ENCODE results near the gene MVP. TPM values are rescaled to one million over a fixed set of nuclear protein-coding genes. Genes with fewer than 3 reads are reported as not detected.

The MVP gene
- total RNA-seq, 4 donors from 2014 or later = 82.2 to 162 (median 129) TPM

- Histone ChIP-seq H3K27me3 (peaks cover 34% of the 10 kb centered on the region), H3K27ac (no peak overlapping the region), H3K36me3 (no peaks in the 10 kb centered on the region), H3K9me3 (no peaks in the 10 kb centered on the region), H3K4me3 (no peak overlapping the region), H3K4me1 (no peaks in the 10 kb centered on the region)
- ATAC-seq = no peak
- WGBS, 2 donors (ENCODE audit: low coverage in 1 of 2) = 80 to 93% methylated on average over 2 to 3 of the region's 3 CpGs
- no peak for TF ChIP-seq CTCF (IDR thresholded peaks at IDR 0.05)
- no peak for TF ChIP-seq POLR2AphosphoS5 (IDR thresholded peaks at IDR 0.05)
- no peak for TF ChIP-seq EP300 (IDR thresholded peaks at IDR 0.05)
- no peak for TF ChIP-seq POLR2A (IDR thresholded peaks at IDR 0.05)
These were observed 73.3 kb downstream of the MVP start for GRCh38 chr16:29893553-29893952.

GRCh38 chr16:29894352-29894751 is 74.1 kb downstream of the MVP start:
- H3K27ac ChIP-seq = no peak overlapping the region
- WGBS, 2 donors (ENCODE audit: low coverage in 1 of 2) = 70 to 72% methylated on average over 3 to 4 of the region's 4 CpGs
- no peak for ATAC-seq
- H3K4me3 ChIP-seq = no peak overlapping the region
- TF ChIP-seq POLR2A (IDR thresholded peaks at IDR 0.05) (no peak), CTCF (IDR thresholded peaks at IDR 0.05) (no peak), POLR2AphosphoS5 (IDR thresholded peaks at IDR 0.05) (no peak), EP300 (IDR thresholded peaks at IDR 0.05) (no peak)
- peaks cover 0 to 6% (median 0%) of the 10 kb centered on the region in 3 donors for H3K4me1 ChIP-seq
- H3K36me3 ChIP-seq = no peaks in the 10 kb centered on the region
- no peaks in the 10 kb centered on the region for H3K9me3 ChIP-seq
- peaks cover 42% of the 10 kb centered on the region for H3K27me3 ChIP-seq

DNA sequence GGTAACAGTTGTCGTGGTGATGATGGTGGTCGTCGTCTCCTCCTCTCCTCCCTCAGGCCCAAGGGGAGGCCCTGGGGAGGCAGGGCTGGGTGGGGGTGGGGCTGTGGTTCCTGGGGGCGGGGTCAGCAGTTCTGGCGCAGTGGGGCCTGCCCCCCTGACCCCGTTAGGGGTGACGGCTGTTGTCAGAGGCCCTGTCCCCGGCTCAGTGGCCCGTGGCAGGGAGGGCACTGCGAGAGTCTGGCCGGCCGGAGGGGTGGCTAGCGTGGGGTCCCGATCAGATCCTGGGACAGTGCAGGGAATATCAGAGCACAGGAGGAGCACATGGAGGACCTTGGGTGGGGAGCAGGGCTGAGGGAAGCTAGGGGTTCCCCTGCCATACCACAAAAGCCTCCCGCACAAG is 76.6 kb downstream of the MVP start:
- Histone ChIP-seq H3K4me1 (peaks cover 0 to 23% (median 4%) of the 10 kb centered on the region in 3 donors), H3K4me3 (no peak overlapping the region), H3K36me3 (no peaks in the 10 kb centered on the region), H3K27me3 (peaks cover 61% of the 10 kb centered on the region), H3K9me3 (no peaks in the 10 kb centered on the region), H3K27ac (no peak overlapping the region)
- WGBS, 2 donors (ENCODE audit: low coverage in 1 of 2) = 47 to 93% methylated on average over 1 to 3 of the region's 15 CpGs
- TF ChIP-seq CTCF (IDR thresholded peaks at IDR 0.05) (no peak), EP300 (IDR thresholded peaks at IDR 0.05) (no peak), POLR2A (IDR thresholded peaks at IDR 0.05) (no peak), POLR2AphosphoS5 (IDR thresholded peaks at IDR 0.05) (no peak)
- no peak for ATAC-seq

DNA sequence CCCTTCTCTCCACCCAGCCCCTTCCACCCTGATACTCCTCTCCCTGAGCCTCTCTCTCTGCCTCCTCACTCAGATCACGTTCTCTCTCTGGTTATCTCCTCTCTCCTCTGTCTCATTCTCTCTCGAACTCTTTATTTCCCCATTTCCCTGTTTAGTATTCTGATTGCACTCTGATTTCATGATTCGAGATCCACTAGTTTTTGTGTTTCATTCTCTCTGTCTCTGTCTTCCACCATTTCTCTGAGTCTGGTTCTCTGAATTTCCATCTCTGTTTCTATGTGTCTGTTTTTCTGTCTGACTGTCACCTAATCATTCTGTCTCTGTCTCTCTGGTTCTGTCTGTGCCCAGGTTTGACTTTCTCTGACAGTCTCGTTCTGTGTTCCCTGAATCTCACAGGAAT is 77.1 kb downstream of the MVP start:
- ATAC-seq = no peak
- no peak overlapping the region for H3K4me3 ChIP-seq
- H3K27me3 ChIP-seq = peaks cover 62% of the 10 kb centered on the region
- WGBS, 2 donors (ENCODE audit: low coverage in 1 of 2) = 42 to 52% methylated on average over 4 of the region's 4 CpGs
- no peaks in the 10 kb centered on the region for H3K36me3 ChIP-seq
- peaks cover 0 to 23% (median 4%) of the 10 kb centered on the region in 3 donors for H3K4me1 ChIP-seq
- H3K27ac ChIP-seq = no peak overlapping the region
- TF ChIP-seq EP300 (IDR thresholded peaks at IDR 0.05) (no peak), POLR2A (IDR thresholded peaks at IDR 0.05) (no peak), POLR2AphosphoS5 (IDR thresholded peaks at IDR 0.05) (no peak), CTCF (IDR thresholded peaks at IDR 0.05) (no peak)
- H3K9me3 ChIP-seq = no peaks in the 10 kb centered on the region

Small RNAs within 50 kb of the gene (small RNA-seq; reads per million reads assigned to genes)
- gene AC009133.6 = 0 reads per million in 4 donors
- gene AC120114.4 = 0 reads per million in 4 donors

Other genes starting within 250 kb of the MVP start
- 1 to 10 TPM in 3 of 4 donors, not detected in 1; 1.2 to 2.3 (median 2.0) TPM for gene SPN, start 157.2 kb upstream of the MVP start, total RNA-seq
- gene QPRT, start 141.3 kb upstream of the MVP start, total RNA-seq = 1 to 10 TPM in 3 of 4 donors, under 1 TPM in 1; 0.62 to 6.7 (median 4.3) TPM
- gene C16orf54, start 74.5 kb upstream of the MVP start, total RNA-seq = 1 to 10 TPM in 2 of 4 donors, under 1 TPM in 2; 0.32 to 2.7 (median 1.3) TPM
- not detected for gene ZG16, start 42.2 kb upstream of the MVP start, total RNA-seq
- gene KIF22, start 29.7 kb upstream of the MVP start, total RNA-seq = 10 to 100 TPM in 3 of 4 donors, 1 to 10 TPM in 1; 9.4 to 17.3 (median 12.8) TPM
- gene MAZ, start 13.9 kb upstream of the MVP start, total RNA-seq = 100 to 1,000 TPM in 3 of 4 donors, 10 to 100 TPM in 1; 86.3 to 212 (median 116) TPM
- 10 to 100 TPM in 1 of 4 donors, 1 to 10 TPM in 3; 4.2 to 13.5 (median 6.0) TPM for gene PRRT2, start 8.3 kb upstream of the MVP start, total RNA-seq
- gene PAGR1, start 4.3 kb upstream of the MVP start, total RNA-seq = 10 to 100 TPM; 19.3 to 29.6 (median 20.2) TPM
- gene CDIPT, start 42.8 kb downstream of the MVP start, total RNA-seq = 100 to 1,000 TPM; 119 to 167 (median 130) TPM
- 1 to 10 TPM in 3 of 4 donors, not detected in 1; 1.1 to 1.6 (median 1.1) TPM for gene SEZ6L2, start 79.1 kb downstream of the MVP start, total RNA-seq
- under 1 TPM in 1 of 4 donors, not detected in 3; 0.42 TPM for gene ASPHD1, start 80.0 kb downstream of the MVP start, total RNA-seq
- gene KCTD13, start 105.8 kb downstream of the MVP start, total RNA-seq = 10 to 100 TPM; 12.0 to 30.7 (median 20.1) TPM
- gene TMEM219, start 141.6 kb downstream of the MVP start, total RNA-seq = 100 to 1,000 TPM in 2 of 4 donors, 10 to 100 TPM in 2; 89.1 to 131 (median 100) TPM
- 10 to 100 TPM; 38.4 to 62.1 (median 46.5) TPM for gene TAOK2, start 153.4 kb downstream of the MVP start, total RNA-seq
- 10 to 100 TPM; 25.6 to 31.4 (median 28.2) TPM for gene HIRIP3, start 175.2 kb downstream of the MVP start, total RNA-seq
- gene INO80E, start 175.8 kb downstream of the MVP start, total RNA-seq = 10 to 100 TPM; 40.9 to 82.2 (median 74.4) TPM
- under 1 TPM in 3 of 4 donors, not detected in 1; 0.77 to 0.81 (median 0.78) TPM for gene DOC2A, start 190.6 kb downstream of the MVP start, total RNA-seq
- gene C16orf92, start 202.7 kb downstream of the MVP start, total RNA-seq = not detected
- not detected for gene TLCD3B, start 210.8 kb downstream of the MVP start, total RNA-seq
- 1,000 to 10,000 TPM; 1,018 to 1,914 (median 1,258) TPM for gene ALDOA, start 245.3 kb downstream of the MVP start, total RNA-seq

All from gastroesophageal sphincter (tissue), 4 donors.